Sigmoid colon (tissue), 3 donors: ENCODE measurements around the gene FBXL17.

ENCODE experiments used
- CTCF ChIP-seq, 4 experiments: fragments of 450-650 bp in 3 of 4; fragments of 200-600 bp in 1 of 4; IDR thresholded peaks; one replicate each; pipeline ENCODE4 v1.5.1; 2016 to 2019; ENCODE audit warnings: antibody characterized with exemption in 4 of 4, mild to moderate bottlenecking in 3 of 4, moderate library complexity in 2 of 4
- POLR2A ChIP-seq, 2 donors: fragments of 450-650 bp; IDR thresholded peaks; one replicate each; pipeline ENCODE4 v1.6.1; 2016; ENCODE audit warnings: antibody characterized with exemption in 2 of 2, mild to moderate bottlenecking in 2 of 2, moderate library complexity in 2 of 2

GRCh38 chr5:108148715-108149139, 233.2 kb downstream of the FBXL17 start:
- TF ChIP-seq POLR2A (IDR thresholded peaks at IDR 0.05) (no peak), CTCF (IDR thresholded peaks at IDR 0.05) (peak in 1 of 4 experiments; percentile 30)
